Spleen (tissue), 7 donors: ENCODE data around the gene ENTPD3.

Experiments used
- CTCF ChIP-seq, 11 experiments: fragments of 200-600 bp in 7 of 11; fragments of 450-650 bp in 4 of 11; sonication (generic) in 4 of 11; IDR thresholded peaks in 8 of 11; conservative IDR thresholded peaks in 3 of 11; 1 replicate in 7 of 11; 2 replicates in 4 of 11; pipeline versions ENCODE4 v1.4.0 to v1.8.0; 2016 to 2021; ENCODE audit warnings: antibody characterized with exemption in 11 of 11, inconsistent platforms in 4 of 11, mild to moderate bottlenecking in 1 of 11
- POLR2A ChIP-seq, 3 donors: fragments of 450-650 bp; IDR thresholded peaks; one replicate each; pipeline ENCODE4 v1.5.1; 2017; ENCODE audit warnings: antibody characterized with exemption in 3 of 3, mild to moderate bottlenecking in 1 of 3
- donor health status: DM: no; HTN: no; CAD: no; lungs with moderate emphysema.
- donor health status: DM: no; HTN: no; CAD: no.
- donor health status: DM: no; HTN: no; CAD: no.

DNA sequence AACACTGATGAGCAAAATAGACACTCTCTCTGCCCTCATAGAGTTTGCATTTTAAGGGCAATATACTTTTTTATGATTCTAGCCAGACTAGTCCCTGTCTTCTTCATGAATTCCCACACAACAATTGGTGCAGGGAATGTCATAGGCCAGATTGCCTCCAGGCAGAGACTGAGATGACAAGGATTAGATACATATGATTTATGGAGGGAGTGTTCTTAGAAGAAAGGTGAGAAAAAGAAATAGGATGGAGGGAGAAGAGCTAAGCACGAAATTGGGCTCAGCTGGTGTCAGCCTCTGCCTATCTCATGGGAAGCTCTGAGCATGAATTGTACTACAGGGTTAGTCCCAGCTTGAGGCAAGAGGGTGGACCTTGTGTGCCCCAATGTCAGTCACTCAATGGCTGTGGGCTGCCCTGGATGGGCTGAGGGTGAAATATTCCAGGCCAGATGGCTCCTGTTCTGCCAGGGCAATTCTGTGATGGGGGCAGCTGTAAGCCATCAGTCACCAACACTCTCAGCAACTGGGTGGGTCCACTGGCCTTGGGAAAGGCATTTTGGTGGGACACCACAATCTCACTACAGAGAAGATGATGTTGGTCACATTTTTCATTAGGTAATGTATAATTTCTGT, 46.3 kb upstream of the ENTPD3 start:
- TF ChIP-seq CTCF (IDR thresholded peaks at IDR 0.05 in 8 of 11, conservative IDR thresholded peaks at IDR 0.05 in 3 of 11) = no peak
- no peak for TF ChIP-seq POLR2A (IDR thresholded peaks at IDR 0.05)
